HepG2 (cell line): Measurements from ENCODE around the gene ARHGAP20. TPM values are rescaled to one million over a fixed set of nuclear protein-coding genes. Genes with fewer than 3 reads are reported as not detected.

Experiments
- ATAC-seq: fragments of 200-7000 bp; cut with Tn5 transposase; 3 replicates; pipeline ENCODE4 v1.9.1; 2020; ENCODE audit warnings: mild to moderate bottlenecking, moderate library complexity
- BruUV-seq: library from RNA; stranded (reverse); fragments of 400-500 nt; replicated peaks from 2 replicates; lab custom pipeline; 2021; lab: Mats Ljungman, UMichigan
- CTCF ChIA-PET: fragments of 300-600 bp; formaldehyde crosslinking; extraction: SDS; loops from one replicate; lab custom pipeline; 2021; ENCODE audit warnings: low total read pairs, inconsistent platforms, low intra/inter-chr PET ratio; lab: Yijun Ruan, JAX
- POLR2A ChIA-PET: fragments of 350-600 bp; sonication (Branson Sonifier 250); formaldehyde crosslinking; loops from one replicate; lab custom pipeline; 2020; ENCODE audit warnings: antibody characterized with exemption, inconsistent platforms; lab: Yijun Ruan, JAX
- DNase-seq: peaks from one replicate; pipeline ENCODE4 v3.0.0-alpha.2; 2015; ENCODE audit warnings: low spot score
- FAIRE-seq: peaks from 3 replicates; lab custom pipeline; 2011; peaks lifted over from hg19 to GRCh38; lab: Jason Lieb, UNC
- H2AFZ ChIP-seq: one replicate; pipeline ENCODE4 v1.6.1; 2011; ENCODE audit warnings: low read length, inconsistent platforms
- H3K27ac ChIP-seq: fragments of 300-600 bp; 3 replicates; pipeline ENCODE4 v1.8.0; 2011; ENCODE audit warnings: mixed run types, mild to moderate bottlenecking, mixed read lengths, low read length, inconsistent platforms; ENCODE audit not compliant: insufficient read depth; ENCODE audit errors: extremely low read length
- H3K27me3 ChIP-seq, 2 experiments: fragments of 200-600 bp in 1 of 2; 2 replicates in 1 of 2; 3 replicates in 1 of 2; pipeline versions ENCODE4 v1.6.0 to v1.8.0; 2011; ENCODE audit warnings: low read length in 2 of 2, mild to moderate bottlenecking in 2 of 2, moderate library complexity in 2 of 2, inconsistent platforms in 1 of 2; ENCODE audit not compliant: insufficient read depth in 2 of 2, control insufficient read depth in 1 of 2
- H3K36me3 ChIP-seq, 2 experiments: fragments of 200-600 bp in 1 of 2; replicated peaks in 1 of 2; 2 replicates in 1 of 2; 3 replicates in 1 of 2; pipeline versions ENCODE4 v1.5.1 to v1.8.0; 2011; ENCODE audit warnings: low read length in 2 of 2, inconsistent platforms in 1 of 2; ENCODE audit not compliant: insufficient read depth in 2 of 2, control insufficient read depth in 1 of 2
- H3K4me1 ChIP-seq: 2 replicates; pipeline ENCODE4 v1.5.1; 2012; ENCODE audit warnings: low read length, inconsistent platforms; ENCODE audit not compliant: insufficient read depth
- H3K4me2 ChIP-seq: 2 replicates; pipeline ENCODE4 v1.6.0; 2011; ENCODE audit warnings: low read depth, low read length, inconsistent platforms
- H3K4me3 ChIP-seq, 3 experiments: fragments of 200-600 bp in 1 of 3; sonication (generic), shearing (Covaris generic) in 1 of 3; replicated peaks in 1 of 3; 2 replicates each; pipeline ENCODE4 v1.5.1; 2011 to 2016; ENCODE audit warnings: low read length in 3 of 3, inconsistent platforms in 2 of 3, low read depth in 2 of 3, mild to moderate bottlenecking in 2 of 3, control low read depth in 1 of 3, mixed read lengths in 1 of 3; ENCODE audit not compliant: insufficient read depth in 1 of 3
- H3K79me2 ChIP-seq: one replicate; pipeline ENCODE4 v1.6.1; 2011; ENCODE audit warnings: low read length, inconsistent platforms; ENCODE audit not compliant: insufficient read depth
- H3K9ac ChIP-seq: 2 replicates; pipeline ENCODE4 v1.6.0; 2011; ENCODE audit warnings: mild to moderate bottlenecking, low read depth, low read length, inconsistent platforms; ENCODE audit not compliant: insufficient read depth
- H3K9me3 ChIP-seq: 2 replicates; pipeline ENCODE4 v1.5.1; 2012; ENCODE audit warnings: mild to moderate bottlenecking, low read length
- H4K20me1 ChIP-seq: 2 replicates; pipeline ENCODE4 v1.6.0; 2011; ENCODE audit warnings: inconsistent platforms, mild to moderate bottlenecking, low read length, moderate library complexity; ENCODE audit not compliant: insufficient read depth
- ATF7 ChIP-seq, 2 experiments: fragments of 450-650 bp in 1 of 2; sonication (generic) in 1 of 2; formaldehyde crosslinking in 1 of 2; IDR thresholded peaks; 2 replicates each; pipeline versions ENCODE4 v1.4.0 to v1.6.1; 2016 to 2020; ENCODE audit warnings: antibody characterized with exemption in 1 of 2, mild to moderate bottlenecking in 1 of 2, missing genetic modification reagents in 1 of 2
- CCAR2 ChIP-seq: fragments of 200-400 bp; formaldehyde crosslinking; optimal IDR thresholded peaks from 2 replicates; pipeline ENCODE3; 2018; ENCODE audit warnings: low read depth, mild to moderate bottlenecking, low read length, moderate library complexity
- MBNL3 ChIP-seq: fragments of 250-450 bp; sonication (Bioruptor Pico); conservative IDR thresholded peaks from 2 replicates; pipeline ENCODE4 v1.8.0; 2022; ENCODE audit warnings: mild to moderate bottlenecking, inconsistent platforms
- RFX5 ChIP-seq: IDR thresholded peaks from 2 replicates; pipeline ENCODE4 v1.6.1; 2011; ENCODE audit warnings: low read depth, low read length, improper control_type of control experiment
- ZNF292 ChIP-seq: sonication (generic); formaldehyde crosslinking; IDR thresholded peaks from 2 replicates; pipeline ENCODE4 v1.8.1; 2022; ENCODE audit warnings: mild to moderate bottlenecking, low read depth, missing genetic modification reagents, borderline replicate concordance
- ZNF562 ChIP-seq: sonication (generic); formaldehyde crosslinking; IDR thresholded peaks from 2 replicates; pipeline ENCODE4 v1.8.0; 2022; ENCODE audit warnings: missing genetic modification reagents, borderline replicate concordance
- ZNF569 ChIP-seq: sonication (generic); formaldehyde crosslinking; IDR thresholded peaks from 2 replicates; pipeline ENCODE4 v1.5.0; 2020; ENCODE audit warnings: mild to moderate bottlenecking, missing genetic modification reagents, moderate library complexity, borderline replicate concordance
- WGBS: methylation state at CpG from one replicate; pipeline ENCODE4 v1.1.6; 2017; ENCODE audit warnings: low lambda C conversion rate; 5-methylcytosine and 5-hydroxymethylcytosine counted together
- in situ Hi-C: cut with HindIII; loops from 2 replicates; pipeline ENCODE4 v1.10.0; 2017; ENCODE audit warnings: low pct_unique_long_range_greater_than_20kb; ENCODE audit not compliant: extremely low pct_ligation_motif_present
- intact Hi-C: fragments of 100-400 bp; cut with micrococcal nuclease; formaldehyde crosslinking; loops from one replicate; pipeline ENCODE4 v1.10.0; 2022; ENCODE audit not compliant: unreplicated experiment
- polyA plus RNA-seq, 8 experiments: library from polyadenylated mRNA; depleted of rRNA in 3 of 8; stranded (reverse) in 7 of 8; unstranded in 1 of 8; fragments of >200 nt; fragmentation: Illumina TruSeq in 4 of 8; extraction: Trizol in 4 of 8; gene quantifications; 2 replicates each; pipeline versions ENCODE4 v1.2.1 to v1.2.3, GENCODE V29; 2011 to 2016; ENCODE audit warnings: low read depth in 4 of 8, missing spikeins in 1 of 8, mixed read lengths in 1 of 8; ENCODE audit not compliant: insufficient read depth in 1 of 8
- total RNA-seq, 5 experiments: library from RNA; depleted of rRNA; stranded (reverse); fragments of >200 nt; fragmentation: Illumina TruSeq; extraction: Trizol; gene quantifications; 2 replicates each; pipeline ENCODE4 v1.2.3, GENCODE V29; 2016; ENCODE audit warnings: low read depth in 1 of 5
- TF ChIP-seq, protein P1 (sequence below): IDR thresholded peaks from 2 replicates; pipeline ENCODE4 v1.6.1; 2016; ENCODE audit warnings: missing genetic modification reagents, missing compliant biosample characterization

Gene ARHGAP20
- total and polyA plus RNA-seq, 2 of the 13 experiments (the other 11 are each of a cell fraction or from before 2014, with no cell fraction given), result not detected

DNA sequence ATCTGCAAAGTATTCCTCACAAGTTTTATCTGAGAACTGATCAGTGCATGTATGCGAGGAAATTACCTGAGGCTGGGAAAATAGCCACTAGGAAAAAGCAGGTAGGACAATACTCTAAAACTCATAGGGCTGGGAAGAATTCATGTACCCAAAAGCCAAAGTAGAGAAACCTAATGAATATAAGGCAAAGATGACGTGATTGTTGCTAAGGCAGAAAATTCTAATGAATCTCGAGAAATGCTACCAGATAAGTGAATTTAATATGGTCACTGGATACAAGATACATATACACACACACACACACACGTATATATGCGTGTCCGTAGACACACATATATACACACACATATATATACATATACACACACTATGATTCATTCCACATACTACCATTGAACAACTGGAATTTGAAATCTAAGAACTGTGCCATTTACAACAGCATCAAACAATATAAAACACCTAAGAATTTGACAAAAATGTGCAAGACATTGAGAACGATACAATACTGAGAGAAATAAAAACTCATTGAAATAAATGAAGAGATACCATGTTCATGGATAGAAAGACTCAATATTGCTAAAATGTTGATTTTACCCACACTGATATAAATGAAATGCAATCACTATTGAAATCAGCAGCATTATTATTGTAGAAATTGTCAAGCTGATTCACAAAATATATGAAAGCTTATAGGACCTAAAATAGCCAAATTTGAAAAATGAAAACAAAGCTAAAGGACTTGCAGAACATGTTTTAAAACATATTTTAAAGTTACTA lies 46.4 kb downstream of the ARHGAP20 start:
- Histone ChIP-seq H3K9ac (no peak overlapping the region), H3K79me2 (no peaks in the 10 kb centered on the region), H3K9me3 (no peaks in the 10 kb centered on the region), H3K4me1 (no peaks in the 10 kb centered on the region), H3K27me3 (no peaks in the 10 kb centered on the region), H3K27ac (no peak overlapping the region), H3K36me3 (no peaks in the 10 kb centered on the region), H3K4me2 (no peak overlapping the region), H4K20me1 (no peaks in the 10 kb centered on the region), H2AFZ (no peak overlapping the region), H3K4me3 (no peak overlapping the region)
- ChIA-PET CTCF (no interaction called here), POLR2A (no interaction called here)
- no peak for DNase-seq
- no TSS peak for BruUV-seq
- TF ChIP-seq CCAR2 (no peak), RFX5 (peak; percentile 59; the same call in 1 of the 2 replicates), ZNF562 (CRISPR knock-in tag) (no peak), ZNF569 (no peak), ATF7 (IDR thresholded peaks at IDR 0.05) (peak; percentile 4; the same call in 1 of the 2 replicates), ATF7 (CRISPR knock-in tag; IDR thresholded peaks at IDR 0.05) (no peak), MBNL3 (CRISPR knock-in tag) (no peak), ZNF292 (CRISPR knock-in tag) (no peak)
- TF ChIP-seq, protein P1, sequence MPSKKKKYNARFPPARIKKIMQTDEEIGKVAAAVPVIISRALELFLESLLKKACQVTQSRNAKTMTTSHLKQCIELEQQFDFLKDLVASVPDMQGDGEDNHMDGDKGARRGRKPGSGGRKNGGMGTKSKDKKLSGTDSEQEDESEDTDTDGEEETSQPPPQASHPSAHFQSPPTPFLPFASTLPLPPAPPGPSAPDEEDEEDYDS (CRISPR knock-in tag), result no peak
- intact Hi-C loops, result no loop called here
- WGBS, result 19% methylated on average over 7 of the region's 7 CpGs
- no peak for ATAC-seq
- in situ Hi-C loops, result no loop called here
- no peak for FAIRE-seq
